ENCODE measurements around the gene FRAT1. TPM values are rescaled to one million over a fixed set of nuclear protein-coding genes. Genes with fewer than 3 reads are reported as not detected.

Gene FRAT1
- total and polyA plus RNA-seq, 2 of the 13 experiments (the other 11 are each of a cell fraction or from before 2014, with no cell fraction given) = 1.7 to 2.3 TPM

GRCh38 chr10:97333601-97334369 lies 14.7 kb downstream of the FRAT1 start (continued):
- TF ChIP-seq GMEB1 (CRISPR knock-in tag; IDR thresholded peaks at IDR 0.05; ENCODE audit: borderline replicate concordance) (no peak), ZNF773 (CRISPR knock-in tag; IDR thresholded peaks at IDR 0.05; ENCODE audit: borderline replicate concordance) (no peak), MEF2D (CRISPR knock-in tag; IDR thresholded peaks at IDR 0.05) (no peak), ZNF574 (CRISPR knock-in tag; IDR thresholded peaks at IDR 0.05) (no peak), ZNF383 (CRISPR knock-in tag; IDR thresholded peaks at IDR 0.05; ENCODE audit: borderline replicate concordance) (no peak), FIP1L1 (IDR thresholded peaks at IDR 0.05; ENCODE audit: borderline replicate concordance, insufficient read depth, low read depth, low read length) (no peak), HNRNPLL (IDR thresholded peaks at IDR 0.05; ENCODE audit: low read depth, low read length, poor library complexity, severe bottlenecking) (peak; percentile 49), ZNF484 (CRISPR knock-in tag; IDR thresholded peaks at IDR 0.05; ENCODE audit: borderline replicate concordance, low read depth) (no peak), ZNF550 (CRISPR knock-in tag; IDR thresholded peaks at IDR 0.05; ENCODE audit: borderline replicate concordance) (no peak), ZNF720 (CRISPR knock-in tag; IDR thresholded peaks at IDR 0.05) (no peak), ZNF777 (CRISPR knock-in tag; IDR thresholded peaks at IDR 0.05) (peak; percentile 72), NCOR1 (IDR thresholded peaks at IDR 0.05; ENCODE audit: borderline replicate concordance, low read length) (no peak), ZNF354B (CRISPR knock-in tag; IDR thresholded peaks at IDR 0.05) (no peak)
- TF ChIP-seq, protein P1, sequence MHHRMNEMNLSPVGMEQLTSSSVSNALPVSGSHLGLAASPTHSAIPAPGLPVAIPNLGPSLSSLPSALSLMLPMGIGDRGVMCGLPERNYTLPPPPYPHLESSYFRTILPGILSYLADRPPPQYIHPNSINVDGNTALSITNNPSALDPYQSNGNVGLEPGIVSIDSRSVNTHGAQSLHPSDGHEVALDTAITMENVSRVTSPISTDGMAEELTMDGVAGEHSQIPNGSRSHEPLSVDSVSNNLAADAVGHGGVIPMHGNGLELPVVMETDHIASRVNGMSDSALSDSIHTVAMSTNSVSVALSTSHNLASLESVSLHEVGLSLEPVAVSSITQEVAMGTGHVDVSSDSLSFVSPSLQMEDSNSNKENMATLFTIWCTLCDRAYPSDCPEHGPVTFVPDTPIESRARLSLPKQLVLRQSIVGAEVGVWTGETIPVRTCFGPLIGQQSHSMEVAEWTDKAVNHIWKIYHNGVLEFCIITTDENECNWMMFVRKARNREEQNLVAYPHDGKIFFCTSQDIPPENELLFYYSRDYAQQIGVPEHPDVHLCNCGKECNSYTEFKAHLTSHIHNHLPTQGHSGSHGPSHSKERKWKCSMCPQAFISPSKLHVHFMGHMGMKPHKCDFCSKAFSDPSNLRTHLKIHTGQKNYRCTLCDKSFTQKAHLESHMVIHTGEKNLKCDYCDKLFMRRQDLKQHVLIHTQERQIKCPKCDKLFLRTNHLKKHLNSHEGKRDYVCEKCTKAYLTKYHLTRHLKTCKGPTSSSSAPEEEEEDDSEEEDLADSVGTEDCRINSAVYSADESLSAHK (CRISPR knock-in tag; IDR thresholded peaks at IDR 0.05; ENCODE audit: borderline replicate concordance) = no peak
- TF ChIP-seq, protein P2, sequence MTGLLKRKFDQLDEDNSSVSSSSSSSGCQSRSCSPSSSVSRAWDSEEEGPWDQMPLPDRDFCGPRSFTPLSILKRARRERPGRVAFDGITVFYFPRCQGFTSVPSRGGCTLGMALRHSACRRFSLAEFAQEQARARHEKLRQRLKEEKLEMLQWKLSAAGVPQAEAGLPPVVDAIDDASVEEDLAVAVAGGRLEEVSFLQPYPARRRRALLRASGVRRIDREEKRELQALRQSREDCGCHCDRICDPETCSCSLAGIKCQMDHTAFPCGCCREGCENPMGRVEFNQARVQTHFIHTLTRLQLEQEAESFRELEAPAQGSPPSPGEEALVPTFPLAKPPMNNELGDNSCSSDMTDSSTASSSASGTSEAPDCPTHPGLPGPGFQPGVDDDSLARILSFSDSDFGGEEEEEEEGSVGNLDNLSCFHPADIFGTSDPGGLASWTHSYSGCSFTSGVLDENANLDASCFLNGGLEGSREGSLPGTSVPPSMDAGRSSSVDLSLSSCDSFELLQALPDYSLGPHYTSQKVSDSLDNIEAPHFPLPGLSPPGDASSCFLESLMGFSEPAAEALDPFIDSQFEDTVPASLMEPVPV (CRISPR knock-in tag; IDR thresholded peaks at IDR 0.05) = no peak
- TF ChIP-seq, protein P3, sequence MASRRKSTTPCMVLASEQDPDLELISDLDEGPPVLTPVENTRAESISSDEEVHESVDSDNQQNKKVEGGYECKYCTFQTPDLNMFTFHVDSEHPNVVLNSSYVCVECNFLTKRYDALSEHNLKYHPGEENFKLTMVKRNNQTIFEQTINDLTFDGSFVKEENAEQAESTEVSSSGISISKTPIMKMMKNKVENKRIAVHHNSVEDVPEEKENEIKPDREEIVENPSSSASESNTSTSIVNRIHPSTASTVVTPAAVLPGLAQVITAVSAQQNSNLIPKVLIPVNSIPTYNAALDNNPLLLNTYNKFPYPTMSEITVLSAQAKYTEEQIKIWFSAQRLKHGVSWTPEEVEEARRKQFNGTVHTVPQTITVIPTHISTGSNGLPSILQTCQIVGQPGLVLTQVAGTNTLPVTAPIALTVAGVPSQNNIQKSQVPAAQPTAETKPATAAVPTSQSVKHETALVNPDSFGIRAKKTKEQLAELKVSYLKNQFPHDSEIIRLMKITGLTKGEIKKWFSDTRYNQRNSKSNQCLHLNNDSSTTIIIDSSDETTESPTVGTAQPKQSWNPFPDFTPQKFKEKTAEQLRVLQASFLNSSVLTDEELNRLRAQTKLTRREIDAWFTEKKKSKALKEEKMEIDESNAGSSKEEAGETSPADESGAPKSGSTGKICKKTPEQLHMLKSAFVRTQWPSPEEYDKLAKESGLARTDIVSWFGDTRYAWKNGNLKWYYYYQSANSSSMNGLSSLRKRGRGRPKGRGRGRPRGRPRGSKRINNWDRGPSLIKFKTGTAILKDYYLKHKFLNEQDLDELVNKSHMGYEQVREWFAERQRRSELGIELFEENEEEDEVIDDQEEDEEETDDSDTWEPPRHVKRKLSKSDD (CRISPR knock-in tag; IDR thresholded peaks at IDR 0.05; ENCODE audit: low read depth) = no peak

All from HepG2 (cell line).